WTC11 (cell line): ENCODE data around the gene SF3B1. TPM values are rescaled to one million over a fixed set of nuclear protein-coding genes. Genes with fewer than 3 reads are reported as not detected.
"Not testable (repeated sequence)": the region's sequence is repeated elsewhere in the genome, so short reads cannot be mapped to it uniquely, and the experiment has no call there.

Source experiments
- ATAC-seq: fragments of 200-7000 bp; cut with Tn5 transposase; 2 replicates; pipeline ENCODE4 v1.10.0; 2021; ENCODE audit warnings: mild to moderate bottlenecking, moderate library complexity
- CTCF ChIA-PET: fragments of 300-600 bp; sonication (Branson Sonifier 250); formaldehyde crosslinking; loops from one replicate; lab custom pipeline; 2021; ENCODE audit warnings: antibody characterized with exemption; lab: Charles Lee
- POLR2A ChIA-PET: fragments of 350-600 bp; sonication (Branson Sonifier 250); formaldehyde crosslinking; loops from one replicate; lab custom pipeline; 2021; ENCODE audit warnings: antibody characterized with exemption; lab: Charles Lee
- DNase-seq: peaks from one replicate; pipeline ENCODE4 v3.0.0; 2021; ENCODE audit warnings: low spot score
- H3K27ac Mint-ChIP-seq: 2 replicates; pipeline ENCODE4 v1.8.0; 2021; ENCODE audit warnings: mixed read lengths
- H3K27me3 Mint-ChIP-seq: 2 replicates; pipeline ENCODE4 v1.8.0; 2021; ENCODE audit warnings: low read depth, mild to moderate bottlenecking, moderate library complexity, mixed read lengths
- H3K36me3 Mint-ChIP-seq: 2 replicates; pipeline ENCODE4 v1.8.0; 2021; ENCODE audit warnings: mixed read lengths
- H3K4me1 Mint-ChIP-seq: 2 replicates; pipeline ENCODE4 v1.8.0; 2022; ENCODE audit warnings: mixed read lengths
- H3K4me3 Mint-ChIP-seq: 2 replicates; pipeline ENCODE4 v1.8.0; 2021; ENCODE audit warnings: mild to moderate bottlenecking, moderate library complexity, mixed read lengths
- H3K9me3 Mint-ChIP-seq: 2 replicates; pipeline ENCODE4 v1.8.0; 2021; ENCODE audit warnings: mixed read lengths
- AR ChIP-seq: fragments of 250-450 bp; sonication (Bioruptor Pico); IDR thresholded peaks from 2 replicates; pipeline ENCODE4 v1.9.0; 2021; ENCODE audit warnings: mild to moderate bottlenecking
- ELF4 ChIP-seq: sonication (generic); formaldehyde crosslinking; IDR thresholded peaks from 2 replicates; pipeline ENCODE4 v1.8.1; 2022; ENCODE audit warnings: low read depth, mild to moderate bottlenecking, moderate library complexity, missing genetic modification reagents
- FOXJ3 ChIP-seq: sonication (generic); formaldehyde crosslinking; IDR thresholded peaks from 2 replicates; pipeline ENCODE4 v1.9.0; 2021; ENCODE audit warnings: missing genetic modification reagents, mild to moderate bottlenecking, borderline replicate concordance
- GABPB1 ChIP-seq: sonication (generic); formaldehyde crosslinking; IDR thresholded peaks from 2 replicates; pipeline ENCODE4 v1.8.1; 2023; ENCODE audit warnings: mild to moderate bottlenecking, missing genetic modification reagents
- GTF2I ChIP-seq: fragments of 250-450 bp; sonication (Bioruptor Pico); conservative IDR thresholded peaks from 2 replicates; pipeline ENCODE4 v1.4.0; 2021; ENCODE audit warnings: mild to moderate bottlenecking
- IRF1 ChIP-seq: sonication (generic); formaldehyde crosslinking; IDR thresholded peaks from 2 replicates; pipeline ENCODE4 v1.8.0; 2023; ENCODE audit warnings: missing genetic modification reagents
- JAZF1 ChIP-seq: fragments of 250-450 bp; sonication (Bioruptor Pico); IDR thresholded peaks from 2 replicates; pipeline ENCODE4 v1.9.0; 2021; ENCODE audit warnings: moderate library complexity, mild to moderate bottlenecking, inconsistent platforms
- JUN ChIP-seq: sonication (generic); formaldehyde crosslinking; IDR thresholded peaks from 2 replicates; pipeline ENCODE4 v1.8.0; 2023; ENCODE audit warnings: mild to moderate bottlenecking, missing genetic modification reagents
- NFE2L1 ChIP-seq: sonication (generic); formaldehyde crosslinking; IDR thresholded peaks from 2 replicates; pipeline ENCODE4 v1.8.1; 2023; ENCODE audit warnings: missing genetic modification reagents
- NFYB ChIP-seq: sonication (generic); formaldehyde crosslinking; conservative IDR thresholded peaks from 2 replicates; pipeline ENCODE4 v1.8.0; 2022; ENCODE audit warnings: low read depth, missing genetic modification reagents
- RORB ChIP-seq: fragments of 250-450 bp; sonication (Bioruptor Pico); IDR thresholded peaks from 2 replicates; pipeline ENCODE4 v1.9.0; 2021; ENCODE audit warnings: mild to moderate bottlenecking
- SMAD3 ChIP-seq: sonication (generic); formaldehyde crosslinking; IDR thresholded peaks from 2 replicates; pipeline ENCODE4 v1.8.0; 2022; ENCODE audit warnings: missing genetic modification reagents, mild to moderate bottlenecking, borderline replicate concordance
- USF1 ChIP-seq: sonication (generic); formaldehyde crosslinking; IDR thresholded peaks from 2 replicates; pipeline ENCODE4 v1.8.0; 2022; ENCODE audit warnings: mild to moderate bottlenecking, missing genetic modification reagents
- USF2 ChIP-seq: sonication (generic); formaldehyde crosslinking; IDR thresholded peaks from 2 replicates; pipeline ENCODE4 v1.8.1; 2023; ENCODE audit warnings: mild to moderate bottlenecking, missing genetic modification reagents, moderate library complexity
- ZBTB21 ChIP-seq: sonication (generic); formaldehyde crosslinking; IDR thresholded peaks from 2 replicates; pipeline ENCODE4 v1.8.1; 2023; ENCODE audit warnings: mild to moderate bottlenecking, missing genetic modification reagents, borderline replicate concordance
- ZNF138 ChIP-seq: sonication (generic); formaldehyde crosslinking; conservative IDR thresholded peaks from 2 replicates; pipeline ENCODE4 v1.8.1; 2022; ENCODE audit warnings: mild to moderate bottlenecking, moderate library complexity, missing genetic modification reagents
- ZNF219 ChIP-seq: sonication (generic); formaldehyde crosslinking; IDR thresholded peaks from 2 replicates; pipeline ENCODE4 v1.8.0; 2023; ENCODE audit warnings: missing genetic modification reagents, mild to moderate bottlenecking, borderline replicate concordance
- ZNF317 ChIP-seq: sonication (generic); formaldehyde crosslinking; IDR thresholded peaks from 2 replicates; pipeline ENCODE4 v1.8.1; 2023; ENCODE audit warnings: low read depth, mild to moderate bottlenecking, moderate library complexity, missing genetic modification reagents, borderline replicate concordance
- ZNF512 ChIP-seq: sonication (generic); formaldehyde crosslinking; IDR thresholded peaks from 2 replicates; pipeline ENCODE4 v1.8.1; 2022; ENCODE audit warnings: missing genetic modification reagents, borderline replicate concordance
- total RNA-seq: library from RNA; stranded (reverse); gene quantifications from 3 replicates; pipeline ENCODE4 v1.2.3, GENCODE V29; 2021
- TF ChIP-seq, protein P1 (sequence below): sonication (generic); formaldehyde crosslinking; IDR thresholded peaks from 2 replicates; pipeline ENCODE4 v1.8.1; 2022; ENCODE audit warnings: mild to moderate bottlenecking, moderate library complexity, missing genetic modification reagents
- TF ChIP-seq, protein P2 (sequence below): sonication (generic); formaldehyde crosslinking; IDR thresholded peaks from 2 replicates; pipeline ENCODE4 v1.8.1; 2022; ENCODE audit warnings: low read depth, mild to moderate bottlenecking, moderate library complexity, missing genetic modification reagents, borderline replicate concordance
- TF ChIP-seq, protein P3 (sequence below): fragments of 250-450 bp; sonication (Bioruptor Pico); IDR thresholded peaks from 2 replicates; pipeline ENCODE4 v1.9.0; 2021; ENCODE audit warnings: mild to moderate bottlenecking

The SF3B1 gene
- total RNA-seq, 1 experiment from 2014 or later: 321 TPM

- no peak for TF ChIP-seq SMAD3 (CRISPR knock-in tag)
- TF ChIP-seq, protein P1, sequence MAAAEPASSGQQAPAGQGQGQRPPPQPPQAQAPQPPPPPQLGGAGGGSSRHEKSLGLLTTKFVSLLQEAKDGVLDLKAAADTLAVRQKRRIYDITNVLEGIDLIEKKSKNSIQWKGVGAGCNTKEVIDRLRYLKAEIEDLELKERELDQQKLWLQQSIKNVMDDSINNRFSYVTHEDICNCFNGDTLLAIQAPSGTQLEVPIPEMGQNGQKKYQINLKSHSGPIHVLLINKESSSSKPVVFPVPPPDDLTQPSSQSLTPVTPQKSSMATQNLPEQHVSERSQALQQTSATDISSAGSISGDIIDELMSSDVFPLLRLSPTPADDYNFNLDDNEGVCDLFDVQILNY (CRISPR knock-in tag): no peak
- TF ChIP-seq ZBTB21 (CRISPR knock-in tag): no peak
- TF ChIP-seq, protein P2, sequence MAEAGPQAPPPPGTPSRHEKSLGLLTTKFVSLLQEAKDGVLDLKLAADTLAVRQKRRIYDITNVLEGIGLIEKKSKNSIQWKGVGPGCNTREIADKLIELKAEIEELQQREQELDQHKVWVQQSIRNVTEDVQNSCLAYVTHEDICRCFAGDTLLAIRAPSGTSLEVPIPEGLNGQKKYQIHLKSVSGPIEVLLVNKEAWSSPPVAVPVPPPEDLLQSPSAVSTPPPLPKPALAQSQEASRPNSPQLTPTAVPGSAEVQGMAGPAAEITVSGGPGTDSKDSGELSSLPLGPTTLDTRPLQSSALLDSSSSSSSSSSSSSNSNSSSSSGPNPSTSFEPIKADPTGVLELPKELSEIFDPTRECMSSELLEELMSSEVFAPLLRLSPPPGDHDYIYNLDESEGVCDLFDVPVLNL (CRISPR knock-in tag): no peak
- TF ChIP-seq ELF4: no peak
Observed at GRCh38 chr2:197433780-197434438, 919 bp downstream of the SF3B1 start (continued).

DNA sequence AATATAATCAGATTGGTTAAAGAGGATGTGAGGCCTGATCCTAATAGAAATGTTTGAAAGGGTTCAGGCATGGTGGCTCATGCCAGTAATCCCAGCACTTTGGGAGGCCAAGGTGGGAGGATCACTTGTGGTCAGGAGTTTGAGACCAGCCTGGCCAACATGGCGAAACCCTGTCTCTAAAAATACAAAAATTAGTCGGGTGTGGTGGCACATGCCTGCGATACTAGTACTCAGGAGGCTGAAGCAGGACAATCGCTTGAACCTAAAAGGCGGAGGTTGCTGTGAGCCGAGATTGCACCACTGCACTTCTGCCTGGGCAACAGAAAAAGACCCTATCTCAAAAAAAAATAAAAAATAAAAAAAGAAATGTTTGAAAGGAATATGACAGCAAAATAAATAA, 2.3 kb downstream of the SF3B1 start:
- Mint-ChIP-seq H3K4me1 (peaks cover 46% of the 10 kb centered on the region), H3K36me3 (peaks cover 22% of the 10 kb centered on the region), H3K4me3 (peak overlapping the region; percentile 99)
- H3K27me3 Mint-ChIP-seq, ATAC-seq, CTCF ChIA-PET, H3K9me3 Mint-ChIP-seq, DNase-seq, H3K27ac Mint-ChIP-seq: not testable (repeated sequence)
- POLR2A ChIA-PET: interaction anchor here (1.4 to 1.7 kb wide), 2 partner anchors 21 to 67 kb away, joined by 4 to 9 read pairs; partner anchors contain the start of genes COQ10B and HSPD1

- DNase-seq (no peak), ATAC-seq (no peak)
- Mint-ChIP-seq H3K9me3 (no peaks in the 10 kb centered on the region), H3K36me3 (peaks cover 22% of the 10 kb centered on the region), H3K27ac (peak overlapping the region; percentile 39), H3K4me3 (peak overlapping the region; percentile 99), H3K4me1 (peaks cover 52% of the 10 kb centered on the region), H3K27me3 (no peaks in the 10 kb centered on the region)
- CTCF ChIA-PET: interaction anchor here (1.1 kb wide), 1 partner anchor 21 kb away, joined by 3 read pairs; no protein-coding TSS in a partner anchor
- POLR2A ChIA-PET: interaction anchor here (1.4 to 1.7 kb wide), 2 partner anchors 21 to 68 kb away, joined by 4 to 9 read pairs; partner anchors contain the start of genes COQ10B and HSPD1
- no peak for TF ChIP-seq AR
- TF ChIP-seq, protein P3, sequence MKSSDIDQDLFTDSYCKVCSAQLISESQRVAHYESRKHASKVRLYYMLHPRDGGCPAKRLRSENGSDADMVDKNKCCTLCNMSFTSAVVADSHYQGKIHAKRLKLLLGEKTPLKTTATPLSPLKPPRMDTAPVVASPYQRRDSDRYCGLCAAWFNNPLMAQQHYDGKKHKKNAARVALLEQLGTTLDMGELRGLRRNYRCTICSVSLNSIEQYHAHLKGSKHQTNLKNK: no peak
- no peak for TF ChIP-seq USF2 (CRISPR knock-in tag)
- TF ChIP-seq IRF1: no peak
- no peak for TF ChIP-seq ZNF512
- no peak for TF ChIP-seq GABPB1 (CRISPR knock-in tag)
- no peak for TF ChIP-seq USF1 (CRISPR knock-in tag)
- no peak for TF ChIP-seq ZNF138 (CRISPR knock-in tag)
- no peak for TF ChIP-seq NFE2L1
- TF ChIP-seq JUN (CRISPR knock-in tag): no peak
- TF ChIP-seq ZNF317 (CRISPR knock-in tag): no peak
- TF ChIP-seq ZNF219 (CRISPR knock-in tag): no peak
- no peak for TF ChIP-seq NFYB (CRISPR knock-in tag)
- TF ChIP-seq JAZF1: no peak
- no peak for TF ChIP-seq RORB
- no peak for TF ChIP-seq FOXJ3 (CRISPR knock-in tag)
- TF ChIP-seq, protein P1 (CRISPR knock-in tag): no peak
- TF ChIP-seq GTF2I: no peak
Observed at GRCh38 chr2:197431858-197432257, 3.0 kb downstream of the SF3B1 start.
